ENCODE measurements around the gene ENO1. TPM values are rescaled to one million over a fixed set of nuclear protein-coding genes. Genes with fewer than 3 reads are reported as not detected.

Gene ENO1
- total RNA-seq, 1 donor from 2014 or later = 1,269 TPM

GRCh38 chr1:8910331-8910730, 31.8 kb upstream of the ENO1 start:
- H3K27ac Mint-ChIP-seq (ENCODE audit: unreplicated experiment) = no peak overlapping the region
- peaks cover 2% of the 10 kb centered on the region for H3K27me3 Mint-ChIP-seq (ENCODE audit: low read depth)
- H3K4me1 Mint-ChIP-seq = peaks cover 27% of the 10 kb centered on the region
- peaks cover 11% of the 10 kb centered on the region for H3K36me3 Mint-ChIP-seq (ENCODE audit: low read depth)
- TF ChIP-seq CTCF (conservative IDR thresholded peaks at IDR 0.05) = no peak
- H3K4me3 Mint-ChIP-seq = no peak overlapping the region
- no peak for DNase-seq (ENCODE audit: low read depth, low spot score)
- peaks cover 4% of the 10 kb centered on the region for H3K9me3 Mint-ChIP-seq

GRCh38 chr1:8908388-8909151, 30.1 kb upstream of the ENO1 start:
- H3K27ac Mint-ChIP-seq (ENCODE audit: unreplicated experiment) = peak overlapping the region; percentile 96
- peaks cover 11% of the 10 kb centered on the region for H3K36me3 Mint-ChIP-seq (ENCODE audit: low read depth)
- H3K27me3 Mint-ChIP-seq (ENCODE audit: low read depth) = no peaks in the 10 kb centered on the region
- H3K4me3 Mint-ChIP-seq = no peak overlapping the region
- TF ChIP-seq CTCF (conservative IDR thresholded peaks at IDR 0.05) = no peak
- peaks cover 4% of the 10 kb centered on the region for H3K9me3 Mint-ChIP-seq
- H3K4me1 Mint-ChIP-seq = peaks cover 16% of the 10 kb centered on the region
- no peak for DNase-seq (ENCODE audit: low read depth, low spot score)

GRCh38 chr1:8905582-8906191, 27.2 kb upstream of the ENO1 start:
- Mint-ChIP-seq H3K27ac (ENCODE audit: unreplicated experiment) (no peak overlapping the region), H3K36me3 (ENCODE audit: low read depth) (peaks cover 5% of the 10 kb centered on the region), H3K4me3 (no peak overlapping the region), H3K9me3 (peaks cover 4% of the 10 kb centered on the region), H3K27me3 (ENCODE audit: low read depth) (no peaks in the 10 kb centered on the region), H3K4me1 (peaks cover 16% of the 10 kb centered on the region)
- no peak for DNase-seq (ENCODE audit: low read depth, low spot score)
- TF ChIP-seq CTCF (conservative IDR thresholded peaks at IDR 0.05) = no peak

- Mint-ChIP-seq H3K4me3 (no peak overlapping the region), H3K9me3 (no peaks in the 10 kb centered on the region), H3K27ac (ENCODE audit: unreplicated experiment) (no peak overlapping the region), H3K36me3 (ENCODE audit: low read depth) (no peaks in the 10 kb centered on the region), H3K27me3 (ENCODE audit: low read depth) (no peaks in the 10 kb centered on the region), H3K4me1 (peaks cover 16% of the 10 kb centered on the region)
- no peak for DNase-seq (ENCODE audit: low read depth, low spot score)
- no peak for TF ChIP-seq CTCF (conservative IDR thresholded peaks at IDR 0.05)
Measured at GRCh38 chr1:8903908-8904650, 25.6 kb upstream of the ENO1 start.

- no peak for DNase-seq (ENCODE audit: low read depth, low spot score)
- H3K4me1 Mint-ChIP-seq = peaks cover 9% of the 10 kb centered on the region
- H3K27ac Mint-ChIP-seq (ENCODE audit: unreplicated experiment) = no peak overlapping the region
- no peak for TF ChIP-seq CTCF (conservative IDR thresholded peaks at IDR 0.05)
- H3K9me3 Mint-ChIP-seq = no peaks in the 10 kb centered on the region
- no peak overlapping the region for H3K4me3 Mint-ChIP-seq
- no peaks in the 10 kb centered on the region for H3K36me3 Mint-ChIP-seq (ENCODE audit: low read depth)
- no peaks in the 10 kb centered on the region for H3K27me3 Mint-ChIP-seq (ENCODE audit: low read depth)
Measured at GRCh38 chr1:8903410-8903809, 24.9 kb upstream of the ENO1 start.

Measured in neural crest cell (in vitro differentiated cells).